ENCODE results near the gene TBC1D7.

TBC1D7 gene

DNA sequence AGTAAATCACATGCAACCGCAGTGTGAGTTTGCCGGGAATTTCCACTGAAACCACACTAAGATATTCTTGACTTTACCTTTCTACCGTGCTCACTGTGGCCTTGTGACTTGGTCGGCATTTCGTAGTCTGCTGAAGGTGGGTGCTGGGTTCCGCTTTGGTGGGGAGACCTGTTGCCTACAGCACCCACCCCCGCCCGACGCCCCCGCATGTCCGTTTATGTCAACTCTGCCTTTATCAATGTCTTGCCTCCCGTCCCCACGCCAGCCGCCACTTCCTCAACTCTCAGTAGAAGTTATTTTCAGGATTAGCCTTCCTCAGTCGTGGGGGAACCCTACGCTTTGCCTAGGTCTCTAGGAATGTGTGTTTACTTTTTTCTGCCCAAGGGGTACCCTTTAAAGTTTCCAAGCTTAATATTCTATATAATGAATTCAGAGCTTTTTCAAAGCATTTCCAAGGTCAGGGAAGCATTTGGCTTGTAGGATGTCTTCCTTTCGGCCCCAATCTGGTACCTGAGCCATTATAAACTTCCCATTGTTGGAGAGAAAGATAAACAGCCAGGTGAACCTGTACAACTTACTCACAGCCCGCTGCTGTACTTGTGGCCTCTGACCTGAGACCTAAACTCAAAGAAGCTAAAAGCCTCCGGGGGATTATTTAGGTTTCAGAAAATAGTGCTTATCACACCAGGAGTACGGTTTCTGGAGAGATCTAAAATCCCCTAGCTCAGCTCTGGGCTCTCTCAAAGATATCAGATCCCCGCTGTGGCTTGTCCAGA lies 54.2 kb downstream of the TBC1D7 start:
- no peak overlapping the region for H3K4me3 ChIP-seq (ENCODE audit: low read depth, low read length)

DNA sequence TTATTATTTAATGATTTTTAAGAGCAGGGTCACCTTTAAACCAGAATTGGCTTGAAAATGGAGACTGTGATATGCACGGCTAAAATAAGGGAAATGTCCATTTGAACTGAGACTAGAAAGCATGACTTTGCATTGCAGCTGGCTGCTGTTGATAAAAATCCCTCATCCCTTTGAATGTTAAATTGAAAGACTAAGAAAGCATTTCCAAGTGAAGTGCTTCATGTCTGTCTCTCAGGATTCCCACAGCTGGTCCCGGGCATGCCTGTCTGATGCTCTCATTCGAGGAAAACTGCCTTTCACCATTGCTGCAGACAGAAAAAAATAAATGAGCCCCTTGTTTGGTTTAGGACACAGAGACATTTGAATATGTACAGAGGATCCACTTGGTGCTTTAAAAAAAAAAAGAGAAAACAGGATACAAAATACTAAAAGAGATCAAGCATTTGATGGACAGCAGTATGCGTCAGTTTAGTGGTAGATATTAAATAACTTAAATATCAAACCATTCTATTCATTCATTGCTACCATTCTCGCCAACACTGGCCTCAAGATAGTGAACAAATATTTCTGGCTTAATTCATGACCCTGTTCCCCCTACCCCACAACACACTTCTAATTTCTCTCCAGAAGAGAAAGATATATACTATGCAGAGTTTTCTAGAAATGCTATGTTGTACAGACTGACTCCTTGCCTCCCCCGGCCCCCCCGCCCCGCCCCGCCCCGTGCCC lies 55.0 kb downstream of the TBC1D7 start:
- no peak overlapping the region for H3K4me3 ChIP-seq (ENCODE audit: low read depth, low read length)

DNA sequence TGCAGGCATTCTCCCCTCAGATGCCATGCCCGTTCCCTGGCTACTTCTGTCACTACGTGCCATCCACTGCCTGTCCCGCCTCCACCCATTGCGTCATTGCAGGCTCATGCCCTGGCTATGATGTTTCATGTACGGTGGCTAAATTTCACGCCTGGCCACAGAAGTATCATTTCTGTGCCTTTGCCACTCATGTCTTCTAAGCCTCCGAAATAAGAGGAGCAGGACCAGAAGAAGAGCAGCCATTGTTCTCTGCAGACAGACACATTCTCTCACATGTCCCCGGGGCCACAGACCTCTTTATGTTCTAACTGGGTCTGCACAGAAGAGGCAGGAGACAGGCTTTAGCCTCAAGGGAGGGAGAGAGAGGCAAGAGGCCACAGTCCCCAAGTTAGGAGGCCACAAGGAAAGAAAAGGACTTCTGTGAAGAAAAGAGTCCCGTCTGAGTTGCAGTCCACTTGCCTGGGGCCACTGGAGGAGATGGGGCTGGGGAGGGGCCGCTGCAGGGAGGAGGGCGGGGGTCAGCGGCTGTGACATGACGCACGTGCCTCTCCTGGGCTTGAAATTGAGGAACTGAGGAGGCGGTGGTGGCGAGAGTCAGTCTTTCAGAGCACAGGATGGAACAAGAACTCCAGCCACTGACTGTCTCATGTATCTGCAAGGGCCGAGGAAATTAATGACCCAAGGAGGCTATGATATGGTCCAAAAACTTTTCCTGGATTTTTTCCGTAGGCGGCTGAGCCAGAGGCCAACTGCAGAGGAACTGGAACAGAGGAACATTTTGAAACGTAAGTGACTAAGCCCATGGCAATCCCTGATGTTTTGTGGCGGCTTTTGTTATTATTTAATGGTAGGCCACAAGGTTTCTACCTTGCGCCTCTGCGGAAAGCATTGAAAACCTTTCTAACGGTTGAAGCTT lies 55.9 kb downstream of the TBC1D7 start:
- H3K4me3 ChIP-seq (ENCODE audit: low read depth, low read length) = no peak overlapping the region

DNA sequence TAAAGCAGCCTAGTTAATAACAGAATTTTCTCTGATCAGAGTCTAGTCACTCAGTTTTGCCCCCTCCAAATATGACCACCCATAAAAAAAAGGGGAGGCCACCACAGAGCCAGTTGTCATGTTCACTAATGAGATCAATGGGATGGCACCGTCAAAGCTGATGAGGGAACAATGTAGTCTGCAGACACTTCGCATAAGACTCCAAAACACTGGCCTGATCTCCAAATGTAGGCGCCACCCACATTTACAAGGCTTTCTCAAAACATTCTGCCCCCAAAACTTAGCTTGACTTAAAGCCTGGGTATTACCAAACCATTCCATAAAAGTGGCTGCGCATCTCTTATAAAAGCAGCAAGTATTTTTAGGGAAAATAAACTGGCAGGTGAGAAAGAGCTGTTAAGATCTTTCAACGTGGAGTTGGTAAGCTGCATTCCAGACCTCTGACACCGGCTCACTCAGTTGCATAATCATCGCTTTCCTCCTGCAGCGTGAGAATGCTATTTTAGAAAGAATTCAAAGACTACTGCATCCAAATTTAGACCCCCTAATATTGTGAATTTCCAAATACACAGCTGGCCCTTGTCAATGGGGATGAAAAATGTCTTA lies 59.3 kb downstream of the TBC1D7 start:
- no peak overlapping the region for H3K4me3 ChIP-seq (ENCODE audit: low read depth, low read length)

DNA sequence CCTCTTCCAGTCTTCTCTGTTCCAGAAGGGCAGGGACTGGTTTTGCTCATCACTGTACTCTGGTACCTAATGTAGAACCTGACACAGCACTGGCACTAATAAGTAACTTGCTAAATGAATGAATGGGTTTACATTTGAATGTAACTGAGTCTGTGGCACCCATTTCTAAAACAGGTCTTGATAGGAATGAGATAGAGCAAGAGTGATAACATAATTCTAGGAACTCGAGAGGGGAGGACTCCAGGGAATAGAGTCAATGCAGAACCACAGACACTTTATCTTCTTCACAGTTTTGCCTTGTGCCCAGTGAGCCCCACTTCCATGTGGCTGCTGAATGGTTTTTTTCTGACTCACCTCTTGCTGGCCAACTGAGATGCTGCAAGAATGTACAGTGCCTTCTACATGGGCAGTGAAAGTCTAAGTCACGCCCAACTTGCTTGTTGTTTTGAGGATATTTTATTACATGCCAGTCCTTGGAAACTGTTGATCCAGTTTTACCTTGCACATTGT lies 61.1 kb downstream of the TBC1D7 start:
- no peak overlapping the region for H3K4me3 ChIP-seq (ENCODE audit: low read depth, low read length)

DNA sequence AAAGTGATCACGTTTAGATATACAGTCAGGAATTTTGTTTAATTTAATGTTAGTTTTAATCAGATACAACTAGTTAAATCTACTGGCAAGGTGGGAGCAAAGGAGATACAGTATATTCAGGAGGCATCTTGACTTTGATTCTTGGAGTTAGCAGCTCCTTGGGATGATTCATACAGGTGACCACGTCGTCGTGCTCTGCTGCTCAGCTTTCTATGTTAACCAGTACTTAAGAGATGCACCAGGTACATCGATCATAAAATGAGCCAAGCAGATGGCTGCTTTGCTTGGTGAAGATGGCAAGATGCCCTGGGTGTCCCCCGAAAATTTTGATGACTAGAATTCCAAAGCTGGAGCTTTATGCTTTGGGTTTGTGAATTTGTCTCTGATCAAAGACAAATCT lies 64.7 kb downstream of the TBC1D7 start:
- H3K4me3 ChIP-seq (ENCODE audit: low read depth, low read length) = no peak overlapping the region

DNA sequence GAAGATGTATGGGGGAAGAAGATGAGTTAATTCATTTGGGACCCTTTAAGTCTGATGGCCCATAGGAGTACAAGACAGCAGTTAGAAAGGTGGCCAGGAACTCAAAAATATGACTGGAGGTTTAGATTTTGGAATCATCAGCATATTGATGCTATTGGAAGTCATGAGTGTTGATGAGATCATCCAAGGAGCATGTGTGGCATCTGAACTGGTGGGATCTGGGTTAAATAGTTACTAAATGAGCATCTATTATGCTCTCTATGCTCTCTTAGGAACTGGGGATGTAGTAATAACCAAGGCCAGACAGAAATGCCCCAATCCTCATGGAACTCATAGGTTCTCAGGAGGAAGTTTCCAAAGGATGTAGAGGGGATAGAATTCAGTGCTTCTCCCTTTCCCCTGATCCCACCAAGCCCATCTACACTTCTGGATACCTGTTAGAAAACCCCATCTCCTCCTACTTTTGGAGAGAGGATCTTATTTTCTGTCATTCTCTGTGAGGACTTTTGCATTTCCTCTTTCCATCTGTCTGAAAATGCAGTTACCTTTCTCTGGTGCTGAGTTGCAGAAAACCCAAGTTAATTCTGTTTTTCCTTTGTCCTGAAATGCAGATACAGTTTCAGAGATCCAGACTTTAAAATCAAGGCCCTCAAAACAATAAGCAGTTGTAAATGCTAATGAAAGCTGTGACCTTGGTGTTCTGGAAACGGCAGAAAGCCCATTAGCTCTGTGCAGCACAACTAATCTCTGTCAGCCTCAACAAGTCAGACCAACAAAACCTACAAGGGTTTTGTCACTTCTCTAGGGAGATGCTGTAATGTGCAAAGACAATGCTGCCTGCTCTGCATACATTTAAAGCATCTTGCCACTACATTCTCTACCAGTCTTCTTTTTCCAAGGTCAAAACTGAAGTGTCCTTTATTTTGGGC lies 65.8 kb downstream of the TBC1D7 start:
- H3K4me3 ChIP-seq (ENCODE audit: low read depth, low read length) = no peak overlapping the region

DNA sequence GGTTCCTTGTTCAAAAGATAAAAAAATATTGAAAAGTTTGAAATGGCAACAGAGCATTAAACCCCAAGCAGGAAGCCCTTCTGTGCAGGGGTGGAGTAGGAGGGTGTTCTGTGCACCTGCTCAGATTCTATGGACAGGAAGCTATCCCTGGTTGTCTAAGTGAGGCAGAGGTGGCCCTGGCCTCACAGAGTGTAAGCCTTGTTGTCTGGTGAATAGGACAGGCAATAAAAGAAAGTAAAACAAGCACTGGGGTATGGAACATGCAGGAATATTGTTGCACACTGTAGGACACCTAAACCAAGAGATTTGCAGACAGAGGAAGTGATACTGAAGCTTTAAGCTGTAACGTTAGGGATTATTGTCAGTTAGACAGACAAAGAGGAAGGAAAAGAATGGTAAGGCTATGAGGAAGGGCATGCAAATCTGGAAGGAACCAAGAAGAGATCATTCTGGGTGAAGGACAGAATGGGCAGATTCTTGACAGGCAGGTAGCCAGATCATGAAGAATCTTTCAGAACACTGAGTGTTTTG lies 66.8 kb downstream of the TBC1D7 start:
- H3K4me3 ChIP-seq (ENCODE audit: low read depth, low read length) = no peak overlapping the region

DNA sequence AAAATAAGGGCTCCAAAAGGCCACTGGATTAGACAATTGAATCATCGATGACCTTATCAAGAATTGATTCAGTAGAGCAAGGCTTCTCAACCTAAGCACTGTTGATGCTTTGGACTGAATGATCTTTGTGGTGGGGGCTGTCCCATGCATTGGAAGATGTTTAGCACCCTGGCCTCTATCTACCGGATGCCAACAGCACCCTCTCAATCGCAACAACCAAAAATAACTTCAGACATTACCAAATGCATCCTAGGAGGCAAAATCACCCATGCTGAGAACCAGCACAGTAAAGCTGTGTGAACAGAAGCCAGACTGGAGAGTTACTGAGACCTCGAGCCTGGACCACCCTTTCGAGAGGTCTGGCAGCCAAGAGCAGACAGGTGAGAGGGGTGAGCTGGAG lies 67.5 kb downstream of the TBC1D7 start:
- no peak overlapping the region for H3K4me3 ChIP-seq (ENCODE audit: low read depth, low read length)

DNA sequence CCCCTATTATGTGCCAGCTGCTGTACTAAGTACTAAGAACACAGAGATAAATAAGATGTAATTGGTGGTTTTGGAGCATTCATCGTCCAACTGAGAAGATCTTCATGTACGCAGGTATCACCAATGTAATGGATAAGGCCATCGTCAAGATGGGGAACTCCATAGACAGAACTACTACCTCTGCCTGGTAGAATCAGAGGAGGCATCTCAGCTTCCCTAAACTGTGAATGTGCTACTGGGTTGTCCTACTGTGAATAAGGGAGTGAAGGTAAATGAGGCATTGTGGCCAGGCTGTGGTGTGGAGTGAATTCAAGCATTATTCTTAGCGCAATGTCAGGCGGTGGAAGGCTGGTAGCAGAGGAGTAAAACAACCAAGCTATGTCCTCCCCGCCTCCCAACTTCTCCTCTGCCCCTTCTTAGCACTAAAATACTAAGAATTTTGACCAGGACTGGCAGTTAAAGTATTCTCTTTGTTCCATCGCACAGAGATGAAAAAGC lies 68.2 kb downstream of the TBC1D7 start:
- H3K4me3 ChIP-seq (ENCODE audit: low read depth, low read length) = no peak overlapping the region

DNA sequence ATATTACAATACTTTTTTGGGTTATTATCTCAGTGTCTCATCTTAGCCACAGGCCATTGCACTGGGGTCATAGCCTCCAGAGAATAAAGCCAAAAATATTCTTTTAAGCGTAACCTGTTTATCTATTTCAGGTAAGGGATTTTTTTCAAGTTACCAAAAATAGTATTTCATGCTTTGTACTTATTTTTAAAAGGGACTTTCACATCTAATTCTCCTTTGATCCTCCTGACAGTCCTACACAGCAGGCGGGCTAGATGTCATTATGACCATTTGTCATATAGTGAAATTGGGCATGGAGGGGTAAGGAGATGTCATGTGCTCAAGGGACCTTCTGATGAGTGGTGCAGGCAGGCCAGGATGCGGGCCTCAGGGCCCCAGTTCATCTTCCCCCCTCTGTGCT lies 68.9 kb downstream of the TBC1D7 start:
- H3K4me3 ChIP-seq (ENCODE audit: low read depth, low read length) = no peak overlapping the region

DNA sequence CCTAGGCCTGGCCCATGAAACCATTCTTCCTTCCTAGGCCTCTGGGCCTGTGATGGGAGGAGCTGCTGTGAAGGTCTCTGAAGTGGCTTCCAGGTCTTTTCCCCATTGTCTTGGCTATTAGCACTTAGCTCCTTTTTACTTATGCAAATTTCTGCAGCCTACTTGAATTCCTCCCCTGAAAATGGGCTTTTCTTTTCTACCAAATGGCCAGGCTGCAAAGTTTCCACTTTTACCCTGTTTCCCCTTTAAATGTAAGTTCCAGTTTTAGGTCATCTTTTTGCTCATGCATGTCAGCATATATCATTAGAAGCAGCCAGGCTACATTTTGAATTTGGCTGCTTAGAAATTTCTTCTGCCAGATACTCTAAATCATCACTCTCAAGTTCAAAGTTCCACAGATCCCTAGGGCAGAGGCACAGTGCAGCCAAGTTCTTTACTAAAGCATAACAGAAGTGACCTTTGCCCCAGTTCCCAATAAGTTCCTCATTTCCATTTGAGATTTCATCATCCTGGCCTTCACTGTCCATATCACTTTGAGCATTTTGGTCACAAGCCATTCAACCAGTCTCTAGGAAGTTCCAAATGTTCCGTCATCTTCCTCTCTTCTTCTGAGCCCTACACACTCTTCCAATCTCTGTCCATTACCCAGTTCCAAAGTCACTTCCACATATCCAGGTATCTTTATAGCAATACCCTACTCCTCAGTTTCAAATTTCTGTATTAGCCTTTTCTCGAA lies 71.9 kb downstream of the TBC1D7 start:
- H3K4me3 ChIP-seq (ENCODE audit: low read depth, low read length) = no peak overlapping the region

All from iPS-11a (cell line).